Natural killer cell (primary cell): ENCODE measurements around the gene OBSCN. TPM values are rescaled to one million over a fixed set of nuclear protein-coding genes. Genes with fewer than 3 reads are reported as not detected.
A peak's percentile ranks its signal among the peaks of the same experiment; 100 is the strongest.

Experiments
- ATAC-seq, 3 donors: fragments of 150-1000 bp in 2 of 3; fragments of 200-7000 bp in 1 of 3; cut with Tn5 transposase; 1 replicate in 1 of 3; 2 replicates in 2 of 3; pipeline ENCODE4 v1.10.0; 2021; ENCODE audit warnings: mild to moderate bottlenecking in 2 of 3, moderate library complexity in 2 of 3
- DNase-seq, 2 donors: peaks; one replicate each; pipeline versions ENCODE4 v3.0.0 to v3.0.0-alpha.2; 2013 to 2021; ENCODE audit warnings: mixed read lengths in 1 of 2
- H3K27ac ChIP-seq: one replicate; pipeline ENCODE4 v1.5.1; 2013; ENCODE audit warnings: mild to moderate bottlenecking, low read length
- H3K27me3 ChIP-seq: one replicate; pipeline ENCODE4 v1.6.1; 2013; ENCODE audit warnings: low read length; ENCODE audit not compliant: control insufficient read depth, insufficient read depth
- H3K36me3 ChIP-seq: one replicate; pipeline ENCODE4 v1.6.1; 2013; ENCODE audit warnings: low read length; ENCODE audit not compliant: control insufficient read depth, insufficient read depth
- H3K4me1 ChIP-seq: one replicate; pipeline ENCODE4 v1.6.1; 2013; ENCODE audit warnings: low read length; ENCODE audit not compliant: control insufficient read depth, insufficient read depth
- H3K4me3 ChIP-seq: one replicate; pipeline ENCODE4 v1.5.1; 2013; ENCODE audit warnings: low read length
- H3K9me3 ChIP-seq: one replicate; pipeline ENCODE4 v1.6.1; 2013; ENCODE audit warnings: low read length; ENCODE audit not compliant: control insufficient read depth, insufficient read depth
- H3K27ac Mint-ChIP-seq, 2 donors: one replicate each; pipeline ENCODE4 v1.8.0; 2022; ENCODE audit warnings: mild to moderate bottlenecking in 2 of 2, mixed read lengths in 2 of 2, moderate library complexity in 1 of 2
- H3K27me3 Mint-ChIP-seq, 2 donors: one replicate each; pipeline ENCODE4 v1.8.0; 2022; ENCODE audit warnings: low read depth in 2 of 2, mixed read lengths in 2 of 2
- H3K36me3 Mint-ChIP-seq: one replicate; pipeline ENCODE4 v1.8.0; 2022; ENCODE audit warnings: mixed read lengths
- H3K4me1 Mint-ChIP-seq, 2 donors: one replicate each; pipeline ENCODE4 v1.8.0; 2022; ENCODE audit warnings: mixed read lengths in 2 of 2
- H3K4me3 Mint-ChIP-seq: one replicate; pipeline ENCODE4 v1.8.0; 2022; ENCODE audit warnings: mild to moderate bottlenecking, moderate library complexity, mixed read lengths
- H3K9me3 Mint-ChIP-seq, 2 donors: one replicate each; pipeline ENCODE4 v1.8.0; 2022; ENCODE audit warnings: mixed read lengths in 2 of 2
- CTCF ChIP-seq: fragments of 200-600 bp; IDR thresholded peaks from one replicate; pipeline ENCODE4 v1.8.0; 2022; ENCODE audit warnings: antibody characterized with exemption
- WGBS: methylation state at CpG from one replicate; pipeline ENCODE4 v1.1.7; 2013; ENCODE audit warnings: missing lambda C conversion rate; ENCODE audit not compliant: insufficient coverage; 5-methylcytosine and 5-hydroxymethylcytosine counted together
- intact Hi-C: fragments of 100-400 bp; cut with micrococcal nuclease; formaldehyde crosslinking; loops from one replicate; pipeline ENCODE4 v1.14.2; 2022
- total RNA-seq, 4 donors: library from RNA; stranded (reverse); fragments of 120-200 nt in 1 of 4; gene quantifications; one replicate each; pipeline versions ENCODE4 v1.2.3 to v1.2.4, GENCODE V29; 2013 to 2022

Gene OBSCN
- total RNA-seq, 3 donors from 2014 or later (not counting 1 experiment from before 2014, with no cell fraction given): 9.6 to 30.0 (median 14.3) TPM

GRCh38 chr1:228271701-228272251, 63.9 kb downstream of the OBSCN start:
- ATAC-seq: no peak
- H3K4me3 Mint-ChIP-seq: no peak overlapping the region
- H3K4me1 ChIP-seq: peaks cover 14% of the 10 kb centered on the region
- no peaks in the 10 kb centered on the region for H3K9me3 Mint-ChIP-seq
- H3K36me3 ChIP-seq: no peaks in the 10 kb centered on the region
- no peaks in the 10 kb centered on the region for H3K27me3 Mint-ChIP-seq
- H3K36me3 Mint-ChIP-seq: no peaks in the 10 kb centered on the region
- no peak for TF ChIP-seq CTCF
- 94% methylated on average over 19 of the region's 19 CpGs for WGBS
- intact Hi-C loops: no loop called here
- peaks cover 0 to 27% of the 10 kb centered on the region in 2 donors for H3K4me1 Mint-ChIP-seq
- no peaks in the 10 kb centered on the region for H3K9me3 ChIP-seq
- no peaks in the 10 kb centered on the region for H3K27me3 ChIP-seq
- DNase-seq: no peak
- H3K4me3 ChIP-seq: no peak overlapping the region
- no peak overlapping the region for H3K27ac Mint-ChIP-seq
- H3K27ac ChIP-seq: no peak overlapping the region

- H3K27me3 Mint-ChIP-seq: no peaks in the 10 kb centered on the region
- no peaks in the 10 kb centered on the region for H3K9me3 Mint-ChIP-seq
- H3K4me1 ChIP-seq: peaks cover 16% of the 10 kb centered on the region
- peaks cover 0 to 27% of the 10 kb centered on the region in 2 donors for H3K4me1 Mint-ChIP-seq
- intact Hi-C loops: no loop called here
- no peaks in the 10 kb centered on the region for H3K36me3 ChIP-seq
- no peaks in the 10 kb centered on the region for H3K27me3 ChIP-seq
- H3K4me3 Mint-ChIP-seq: no peak overlapping the region
- DNase-seq (no peak), ATAC-seq (no peak)
- no peak overlapping the region for H3K27ac Mint-ChIP-seq
- no peaks in the 10 kb centered on the region for H3K36me3 Mint-ChIP-seq
- H3K4me3 ChIP-seq: no peak overlapping the region
- no peaks in the 10 kb centered on the region for H3K9me3 ChIP-seq
- no peak for TF ChIP-seq CTCF
- WGBS: 92% methylated on average over 7 of the region's 7 CpGs
- no peak overlapping the region for H3K27ac ChIP-seq
Measured at GRCh38 chr1:228272331-228272791, 64.5 kb downstream of the OBSCN start.

GRCh38 chr1:228272831-228273571, 65.2 kb downstream of the OBSCN start:
- no peak overlapping the region for H3K4me3 ChIP-seq
- no peak overlapping the region for H3K27ac Mint-ChIP-seq
- no peaks in the 10 kb centered on the region for H3K27me3 ChIP-seq
- peaks cover 16% of the 10 kb centered on the region for H3K4me1 ChIP-seq
- H3K27ac ChIP-seq: no peak overlapping the region
- no peaks in the 10 kb centered on the region for H3K9me3 Mint-ChIP-seq
- no peaks in the 10 kb centered on the region for H3K9me3 ChIP-seq
- intact Hi-C loops: no loop called here
- peaks cover 0 to 27% of the 10 kb centered on the region in 2 donors for H3K4me1 Mint-ChIP-seq
- 96% methylated on average over 22 of the region's 22 CpGs for WGBS
- H3K36me3 ChIP-seq: no peaks in the 10 kb centered on the region
- no peaks in the 10 kb centered on the region for H3K36me3 Mint-ChIP-seq
- no peaks in the 10 kb centered on the region for H3K27me3 Mint-ChIP-seq
- no peak for TF ChIP-seq CTCF
- ATAC-seq (no peak), DNase-seq (no peak)
- peak overlapping the region; percentile 35 for H3K4me3 Mint-ChIP-seq
